Fibroblast of the aortic adventitia (primary cell): ENCODE results near the gene FAM72B. TPM values are rescaled to one million over a fixed set of nuclear protein-coding genes. Genes with fewer than 3 reads are reported as not detected.
"Not testable (repeated sequence)": the region's sequence is repeated elsewhere in the genome, so short reads cannot be mapped to it uniquely, and the experiment has no call there.

Source experiments
- DNase-seq: peaks from one replicate; pipeline ENCODE4 v3.0.0-alpha.2; 2010; ENCODE audit warnings: low read depth
- H3K4me3 ChIP-seq: 2 replicates; pipeline ENCODE4 v1.5.1; 2011; ENCODE audit warnings: low read depth, mild to moderate bottlenecking, control low read depth, low read length, moderate library complexity
- total RNA-seq: library from RNA; depleted of rRNA; stranded (reverse); fragments of >200 nt; gene quantifications from 2 replicates; pipeline ENCODE4 v1.2.3, GENCODE V29; 2012; ENCODE audit warnings: low replicate concordance

The FAM72B gene
- total RNA-seq, 1 donor = 5.6 TPM

GRCh38 chr1:121202986-121203385 is 18.8 kb upstream of the FAM72B start:
- not testable (repeated sequence) for DNase-seq, H3K4me3 ChIP-seq

- DNase-seq = peak; percentile 79
- not testable (repeated sequence) for H3K4me3 ChIP-seq
These were observed 17.1 kb upstream of the FAM72B start for GRCh38 chr1:121200985-121201981.

- DNase-seq, H3K4me3 ChIP-seq: not testable (repeated sequence)
These were observed 16.1 kb upstream of the FAM72B start for GRCh38 chr1:121200232-121200631.

GRCh38 chr1:121199763-121200162 is 15.6 kb upstream of the FAM72B start:
- not testable (repeated sequence) for H3K4me3 ChIP-seq, DNase-seq

- H3K4me3 ChIP-seq, DNase-seq: not testable (repeated sequence)
These were observed 13.1 kb upstream of the FAM72B start for GRCh38 chr1:121197095-121197882.

- not testable (repeated sequence) for DNase-seq, H3K4me3 ChIP-seq
These were observed 8.4 kb upstream of the FAM72B start for GRCh38 chr1:121192512-121192911.

- H3K4me3 ChIP-seq = peak overlapping the region; percentile 60
- not testable (repeated sequence) for DNase-seq
These were observed 3.8 kb upstream of the FAM72B start for GRCh38 chr1:121187914-121188313.

- not testable (repeated sequence) for DNase-seq, H3K4me3 ChIP-seq
These were observed 2.1 kb upstream of the FAM72B start for GRCh38 chr1:121186191-121186590.

- DNase-seq = not testable (repeated sequence)
- peak overlapping the region; percentile 56 for H3K4me3 ChIP-seq
These were observed 1.1 kb upstream of the FAM72B start for GRCh38 chr1:121185140-121185708.

- H3K4me3 ChIP-seq = peak overlapping the region; percentile 61
- DNase-seq = not testable (repeated sequence)
These were observed 273 bp downstream of the FAM72B start for GRCh38 chr1:121183867-121184266.

GRCh38 chr1:121178197-121178596 is 5.9 kb downstream of the FAM72B start:
- not testable (repeated sequence) for DNase-seq

GRCh38 chr1:121176649-121177048 is 7.5 kb downstream of the FAM72B start:
- not testable (repeated sequence) for H3K4me3 ChIP-seq, DNase-seq

More at GRCh38 chr1:121178197-121178596, 5.9 kb downstream of the FAM72B start:
- not testable (repeated sequence) for H3K4me3 ChIP-seq

- not testable (repeated sequence) for H3K4me3 ChIP-seq, DNase-seq
These were observed 15.9 kb downstream of the FAM72B start for GRCh38 chr1:121168152-121168668.

GRCh38 chr1:121167225-121167738 is 16.9 kb downstream of the FAM72B start:
- not testable (repeated sequence) for DNase-seq, H3K4me3 ChIP-seq

GRCh38 chr1:121165296-121165695 is 18.8 kb downstream of the FAM72B start:
- DNase-seq = peak; percentile 34
- H3K4me3 ChIP-seq = not testable (repeated sequence)

- DNase-seq = peak; percentile 76
- not testable (repeated sequence) for H3K4me3 ChIP-seq
These were observed 20.0 kb downstream of the FAM72B start for GRCh38 chr1:121163850-121164757.

- H3K4me3 ChIP-seq, DNase-seq: not testable (repeated sequence)
These were observed 22.8 kb downstream of the FAM72B start for GRCh38 chr1:121161199-121161901.
